OCI-M2 (cell line): ENCODE results near the gene DNTTIP2.
"Not testable (repeated sequence)": the region's sequence is repeated elsewhere in the genome, so short reads cannot be mapped to it uniquely, and the experiment has no call there.

ENCODE experiments used
- DNase-seq: peaks from one replicate; lab custom pipeline; 2025; ENCODE audit not compliant: unreplicated experiment; lab: John Stamatoyannopoulos, UW

The DNTTIP2 gene

DNA sequence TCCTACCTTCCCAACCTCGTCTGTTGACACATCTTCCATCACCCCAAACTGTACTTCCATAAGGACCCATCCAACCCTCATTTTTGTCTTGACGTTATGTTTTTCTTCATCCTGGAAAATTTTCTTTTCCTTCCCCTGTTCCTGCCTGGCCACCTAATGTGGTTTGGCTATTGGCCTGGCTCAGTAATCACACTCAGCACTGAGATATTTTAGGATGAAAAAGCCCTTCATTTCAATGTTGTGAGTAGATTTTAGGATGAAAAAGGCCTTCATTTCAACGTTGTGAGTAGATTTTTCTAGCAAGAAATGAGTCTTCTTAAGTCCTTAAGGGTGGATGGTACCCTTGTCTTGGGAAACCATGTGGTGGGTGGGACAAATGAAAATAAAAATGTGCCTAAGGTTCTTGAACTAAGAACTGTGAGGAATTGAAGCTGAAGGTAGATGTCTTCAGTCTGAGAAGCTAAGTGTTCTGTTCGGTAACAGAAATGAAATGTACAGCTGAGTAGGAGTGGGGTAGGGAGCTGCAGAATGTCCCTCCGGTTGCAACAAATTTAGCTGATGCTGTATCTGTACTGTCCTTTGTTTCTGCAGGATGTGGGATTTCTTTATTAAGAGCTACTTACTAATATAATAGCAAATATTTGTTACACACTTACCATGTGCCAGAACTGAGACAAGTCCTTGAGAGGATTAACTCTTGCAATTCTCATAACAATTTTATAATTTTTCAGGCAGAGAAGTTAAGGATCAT, 36.1 kb downstream of the DNTTIP2 start:
- DNase-seq, result no peak

DNA sequence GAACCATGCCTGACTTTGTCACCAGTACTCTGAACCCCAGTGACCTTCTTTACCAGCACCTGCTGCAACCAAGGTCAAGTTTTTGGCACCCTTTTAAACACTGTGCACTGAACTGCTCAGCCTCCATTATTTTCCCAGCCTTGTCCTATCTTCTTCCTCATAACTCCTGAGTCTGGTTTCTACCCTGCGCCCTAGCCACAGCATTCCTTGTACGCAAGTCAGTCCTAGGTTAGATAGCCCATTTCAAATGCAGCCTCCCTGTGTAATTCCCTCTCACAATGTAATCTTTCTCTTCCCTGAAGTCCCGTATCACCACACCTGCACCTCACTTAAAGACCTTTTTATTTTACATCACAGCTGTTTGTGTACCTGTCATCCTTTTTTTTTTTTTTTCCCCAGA, 37.2 kb downstream of the DNTTIP2 start:
- no peak for DNase-seq

DNA sequence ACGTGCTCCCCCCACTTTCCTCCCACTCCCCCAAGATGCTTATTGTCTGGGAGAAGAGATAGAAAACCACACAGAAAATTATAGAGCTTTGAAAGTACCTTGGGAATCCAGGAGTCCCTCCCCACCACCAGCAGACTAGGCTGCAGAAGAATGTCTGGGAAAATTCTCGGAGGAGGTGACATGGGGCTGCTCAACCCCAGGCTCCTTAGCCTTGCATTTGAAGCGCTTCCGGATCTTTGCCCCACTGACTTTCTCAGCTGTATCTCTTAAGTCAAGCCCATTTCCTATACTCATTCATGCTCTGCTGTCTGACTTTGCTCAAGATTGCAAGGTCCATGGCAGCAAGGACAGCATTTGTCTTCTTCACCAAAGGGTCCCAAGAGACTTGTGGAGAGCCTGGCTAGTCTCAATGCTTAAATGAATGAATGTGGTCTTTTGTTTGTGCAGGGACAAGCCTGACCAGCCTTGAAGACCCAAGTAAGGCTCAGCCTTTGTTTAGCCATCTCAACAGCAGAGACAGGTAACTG, 38.0 kb downstream of the DNTTIP2 start:
- DNase-seq, result no peak

DNA sequence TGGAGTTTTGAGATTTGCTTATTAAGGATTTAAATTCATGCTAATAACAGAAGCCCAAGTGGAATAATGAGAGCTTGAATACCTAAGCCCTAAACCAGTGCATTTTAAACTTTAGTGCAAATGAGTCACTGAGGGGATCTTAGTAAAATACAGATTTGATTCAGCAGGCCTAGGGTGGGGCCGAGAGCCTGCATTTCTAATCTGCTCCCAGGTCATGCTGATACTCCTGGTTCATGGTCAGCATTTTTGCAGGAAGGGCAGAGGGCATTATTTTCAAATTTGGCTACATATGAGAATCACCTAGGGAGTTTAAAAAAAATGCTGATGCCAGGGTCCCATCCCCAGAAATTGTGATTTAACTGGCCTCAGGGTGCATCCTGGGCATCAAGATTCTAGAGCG, 39.3 kb downstream of the DNTTIP2 start:
- DNase-seq, result no peak

DNA sequence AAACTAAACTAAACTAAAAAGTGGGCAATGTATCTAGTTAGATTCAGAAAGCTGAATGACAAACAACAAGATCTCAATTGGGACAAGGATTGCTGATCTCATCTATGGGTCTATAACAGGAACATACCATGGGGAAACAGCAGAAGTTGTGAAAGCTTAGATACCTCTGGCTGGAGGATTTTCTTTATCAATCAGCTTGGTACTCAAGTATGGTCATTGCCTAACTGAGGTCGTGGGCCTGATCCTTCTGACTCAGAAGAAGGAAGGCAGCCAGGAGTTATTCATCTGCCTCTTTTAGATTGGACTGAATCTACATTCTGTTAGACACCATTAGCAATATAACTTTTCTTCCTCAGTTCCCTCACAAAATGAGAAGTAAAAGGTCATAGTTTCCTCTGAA, 39.7 kb downstream of the DNTTIP2 start:
- no peak for DNase-seq

DNA sequence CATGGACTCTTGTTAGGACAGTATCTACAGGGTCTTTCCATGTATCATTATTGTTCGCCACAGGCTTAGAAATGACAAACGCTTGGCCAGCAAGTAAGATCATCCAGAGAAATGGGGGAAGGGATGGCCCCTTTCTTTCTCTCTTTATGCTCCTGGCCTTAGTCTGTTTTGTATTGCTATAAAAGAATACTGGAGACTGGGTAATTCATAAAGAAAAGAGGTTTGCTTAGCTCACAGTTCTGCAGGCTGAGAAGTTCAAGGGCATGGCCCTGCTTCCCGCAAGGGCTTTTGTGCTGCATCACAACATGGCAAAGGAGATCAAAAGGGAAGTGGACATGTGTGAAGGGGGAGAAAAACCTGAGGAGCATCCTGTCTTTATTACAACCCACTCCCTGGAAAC, 41.0 kb downstream of the DNTTIP2 start:
- no peak for DNase-seq

DNA sequence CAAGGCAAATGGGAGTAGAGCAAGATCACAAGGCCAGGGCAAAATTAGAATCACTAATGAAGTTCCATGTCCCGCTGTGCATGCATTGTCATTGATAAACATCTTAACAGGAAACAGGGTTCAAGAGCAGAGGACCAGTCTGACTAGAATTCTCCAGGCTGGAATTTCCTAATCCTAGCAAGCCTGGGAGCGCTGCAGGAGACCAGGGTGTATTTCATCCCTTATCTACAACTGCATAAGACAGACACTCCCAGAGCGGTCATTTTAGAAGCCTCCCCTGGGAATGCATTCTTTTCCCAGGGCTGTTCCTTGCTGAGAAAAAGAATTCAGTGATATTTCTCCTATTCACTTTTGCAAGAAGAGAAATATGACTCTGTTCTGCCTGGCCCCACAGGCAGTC, 45.7 kb downstream of the DNTTIP2 start:
- not testable (repeated sequence) for DNase-seq

DNA sequence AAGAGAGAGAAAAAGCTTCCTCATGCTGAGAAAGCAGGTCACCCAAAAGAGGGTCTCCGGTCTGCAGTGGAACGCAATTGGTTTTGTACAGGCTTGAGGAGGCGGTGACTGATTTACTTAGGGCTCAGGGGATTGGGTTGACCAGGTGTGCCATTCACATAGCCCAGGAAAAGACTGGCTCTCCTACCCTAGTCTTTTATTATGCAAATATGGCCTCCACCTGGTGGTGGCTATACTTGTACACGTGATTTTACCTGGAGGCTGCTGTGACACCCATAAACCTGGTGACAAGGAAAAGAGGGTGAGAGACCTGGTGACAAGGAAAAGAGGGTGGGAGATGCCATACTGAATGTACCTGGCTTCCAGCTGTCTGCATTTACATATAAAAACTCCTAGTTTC, 49.9 kb downstream of the DNTTIP2 start:
- DNase-seq, result no peak

DNA sequence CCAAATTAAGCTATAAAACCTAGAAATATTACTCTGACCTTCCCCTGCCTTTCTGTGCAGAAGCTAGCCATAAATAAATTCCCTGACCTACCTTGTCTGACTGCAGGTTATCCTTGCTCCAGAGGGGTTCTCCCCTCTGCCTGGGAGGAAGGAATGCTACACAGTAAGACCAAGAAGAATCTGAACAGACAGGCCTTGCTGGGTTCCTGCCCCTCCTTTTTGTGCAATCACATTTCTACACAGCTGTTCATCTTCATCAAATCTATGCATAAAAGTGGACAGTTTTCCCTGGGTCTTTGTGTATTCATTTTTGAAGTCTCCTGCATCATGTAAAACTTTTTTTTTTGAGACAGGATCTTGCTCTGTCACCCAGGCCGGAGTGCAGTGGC, 50.6 kb downstream of the DNTTIP2 start:
- no peak for DNase-seq

DNA sequence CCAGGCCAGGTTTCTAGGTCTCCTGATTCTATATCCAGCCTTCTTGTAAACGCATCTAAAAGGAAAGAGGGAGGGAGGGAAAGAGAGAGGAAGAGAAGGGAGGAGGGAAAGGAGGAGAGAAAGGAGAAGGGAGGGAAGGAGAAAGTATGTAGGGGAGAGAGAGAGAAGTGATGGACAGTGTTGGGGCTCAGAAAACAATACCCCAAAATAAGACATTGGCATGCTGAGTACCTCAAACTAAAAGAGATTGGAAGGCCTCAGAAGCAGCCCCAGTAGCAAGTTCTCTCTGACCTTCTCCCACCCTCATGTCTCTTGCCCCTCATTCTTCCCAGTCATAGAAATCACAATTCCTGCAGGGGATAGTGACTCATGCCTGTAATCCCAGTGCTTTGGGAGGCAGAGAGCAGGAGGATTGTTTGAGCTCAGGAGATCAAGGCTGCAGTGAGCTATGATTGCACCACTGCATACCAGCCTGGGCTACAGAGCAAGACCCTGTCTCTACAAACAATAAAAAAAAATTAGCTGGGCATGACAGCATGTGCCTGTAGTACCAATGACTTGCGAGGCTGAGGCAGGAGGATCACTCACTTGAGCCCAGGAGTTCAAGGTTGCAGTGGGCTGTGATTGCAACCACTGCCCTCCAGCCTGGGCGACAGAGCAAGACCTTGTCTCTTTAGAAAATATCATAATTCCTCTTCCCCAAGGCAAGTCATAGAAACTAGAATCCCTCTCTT, 51.2 kb downstream of the DNTTIP2 start:
- DNase-seq, result no peak

DNA sequence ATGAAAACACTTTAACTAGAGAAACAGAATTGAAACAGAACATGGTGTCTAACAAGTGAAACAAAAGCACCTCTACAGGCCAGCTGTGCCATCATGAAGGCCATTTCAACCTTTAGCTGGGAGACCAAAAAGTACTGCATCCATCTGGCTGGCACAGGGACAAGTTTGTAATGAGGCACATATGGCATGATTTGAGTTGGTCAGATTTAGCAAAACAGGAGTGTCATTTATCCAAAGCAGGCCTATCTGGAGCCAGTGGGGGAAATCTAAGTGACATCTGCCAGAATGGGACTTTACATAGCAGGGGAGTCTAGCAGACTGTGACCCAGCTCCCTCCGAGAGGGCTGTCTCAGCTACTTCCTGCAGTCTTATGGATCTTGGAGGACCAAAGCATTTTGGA, 51.9 kb downstream of the DNTTIP2 start:
- no peak for DNase-seq

DNA sequence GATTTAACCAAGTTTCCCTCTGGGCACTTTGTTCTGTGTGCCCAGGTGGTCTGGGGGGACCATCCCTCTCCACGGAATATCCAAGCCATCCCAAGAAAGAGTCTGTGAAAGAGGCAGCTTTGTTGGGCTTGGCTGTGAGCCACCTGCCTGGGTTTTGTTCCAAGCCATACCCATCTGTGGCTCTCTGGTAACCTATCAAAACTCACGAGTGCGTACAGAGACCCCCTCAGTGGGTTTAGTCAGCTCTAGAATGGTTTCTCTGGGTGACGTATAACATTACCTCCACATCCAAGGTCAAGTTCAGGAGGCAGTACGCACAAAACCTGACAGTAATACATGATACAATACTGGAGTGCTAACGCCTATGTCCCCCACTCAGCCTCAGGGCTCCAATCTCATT, 54.2 kb downstream of the DNTTIP2 start:
- DNase-seq, result no peak

DNA sequence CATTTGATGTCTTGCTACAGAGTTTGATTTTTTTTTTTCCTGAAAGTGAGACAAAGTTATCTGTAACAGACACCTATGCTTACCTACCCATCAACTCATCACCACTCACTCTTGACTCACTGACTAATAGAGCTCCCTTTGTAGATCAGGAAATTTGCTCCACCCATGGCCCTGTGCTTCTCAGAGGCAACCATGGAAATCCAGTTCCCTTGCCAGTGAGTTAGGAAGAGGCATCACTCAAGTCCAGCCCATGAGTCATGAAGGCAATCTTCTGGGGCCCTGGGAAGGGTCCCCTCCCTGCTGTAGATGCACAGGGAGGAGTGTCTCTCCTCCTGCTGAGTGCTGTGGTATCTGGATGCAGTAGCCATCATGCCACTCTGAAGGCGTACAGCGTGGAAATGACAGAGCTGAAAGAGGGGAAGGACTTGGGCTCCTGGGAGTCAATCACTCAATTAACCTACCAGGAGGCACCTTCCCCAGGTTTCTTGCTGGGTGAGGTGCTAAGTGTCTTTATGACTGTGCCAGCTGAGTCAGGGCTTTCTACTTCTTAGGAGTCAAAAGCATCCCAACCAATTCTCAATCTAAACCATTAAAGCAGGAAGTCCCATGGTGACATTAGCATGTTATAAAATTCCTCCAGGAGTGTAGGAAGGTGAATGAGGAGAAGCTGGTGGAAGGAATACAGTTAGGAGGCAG, 56.1 kb downstream of the DNTTIP2 start:
- DNase-seq, result no peak

DNA sequence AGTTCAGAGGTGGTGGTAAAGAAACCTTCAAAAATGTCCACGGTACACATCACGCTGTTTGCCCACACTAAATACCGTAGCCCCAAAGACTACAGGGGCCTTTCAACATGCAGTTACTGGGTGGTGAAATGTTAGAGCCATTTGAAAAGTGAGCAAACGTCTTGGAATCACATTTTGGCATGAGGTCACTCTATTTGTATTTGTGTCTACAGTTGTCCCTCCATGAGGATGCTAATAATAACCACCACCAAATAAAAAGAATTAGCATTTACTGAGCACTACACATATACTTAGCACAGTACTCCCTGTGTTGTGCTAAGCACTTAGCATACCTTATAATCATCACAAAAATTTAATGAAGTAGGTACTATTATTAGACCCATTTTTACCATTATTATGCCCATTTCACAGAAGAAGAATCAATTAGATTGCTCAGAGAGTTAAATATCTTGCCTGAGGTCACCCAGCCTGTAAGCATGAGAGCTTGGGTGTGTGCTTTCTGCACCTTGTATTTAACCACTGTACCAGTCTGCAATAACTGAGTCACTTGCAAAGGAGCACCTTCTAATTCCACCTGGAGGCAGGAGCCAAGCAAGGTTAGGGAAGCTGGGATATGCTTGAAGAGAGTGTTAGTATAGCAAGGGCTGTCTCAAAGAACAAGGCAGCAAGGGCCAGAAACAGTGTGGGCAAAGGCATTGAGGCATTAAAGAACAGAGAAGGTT, 57.4 kb downstream of the DNTTIP2 start:
- DNase-seq, result no peak

DNA sequence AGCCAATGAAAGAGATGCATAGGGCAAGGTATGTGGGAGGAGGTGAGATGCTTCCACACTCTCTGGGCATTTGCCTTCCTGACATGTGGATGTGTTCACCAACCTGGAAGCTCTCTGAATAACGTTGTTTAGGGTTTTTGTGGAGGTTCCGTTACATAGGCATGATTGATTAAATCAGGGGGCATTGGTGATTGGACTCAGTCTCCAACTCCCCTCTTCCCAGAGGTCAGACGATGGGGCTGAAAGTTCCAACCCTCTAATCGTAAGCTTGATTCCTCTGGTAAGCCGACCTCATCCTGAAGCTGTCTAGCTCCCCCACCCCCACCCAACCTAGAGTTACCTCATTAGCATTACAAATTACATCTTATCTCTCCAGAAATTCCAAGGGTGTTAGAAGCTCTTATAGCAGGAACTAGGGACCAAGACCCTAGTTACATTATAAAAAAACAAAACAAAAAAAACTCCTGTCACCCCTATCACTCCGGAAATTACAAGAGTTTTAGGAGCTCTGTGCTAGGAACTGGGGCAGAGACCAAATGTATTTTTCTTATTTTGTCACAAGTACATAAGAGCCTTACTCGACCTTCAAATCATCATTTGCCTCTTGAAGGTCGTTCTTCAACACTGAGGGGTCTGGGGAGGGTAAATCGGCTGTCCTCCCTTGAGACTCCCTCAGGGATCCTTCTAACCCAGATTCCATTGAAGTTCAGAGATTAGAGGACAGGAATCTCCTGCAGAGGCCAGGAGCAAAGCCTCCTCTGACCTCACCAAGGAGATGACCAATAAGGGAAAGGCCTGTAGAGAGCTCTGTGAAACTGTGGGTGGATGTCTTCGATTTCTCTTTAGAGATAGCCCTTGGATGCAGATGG, 58.2 kb downstream of the DNTTIP2 start:
- DNase-seq, result no peak

DNA sequence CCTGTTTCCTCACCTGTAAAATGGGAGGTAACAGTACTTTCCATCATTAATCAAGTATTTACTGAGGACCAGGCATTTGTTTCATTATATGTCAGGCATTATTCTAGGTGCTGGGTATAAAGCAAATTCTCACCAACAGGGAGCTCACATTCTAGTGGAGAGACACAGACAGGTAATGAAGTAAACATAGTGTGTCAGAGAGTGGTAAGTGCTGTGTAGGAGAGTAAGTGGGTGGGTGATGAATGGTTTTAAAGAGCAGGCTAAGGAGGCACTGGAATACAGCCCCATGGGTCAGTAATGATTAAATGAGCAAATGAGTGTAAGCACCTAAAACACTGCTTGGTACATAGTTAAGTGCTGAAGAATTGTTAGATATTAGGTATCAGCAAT, 60.4 kb downstream of the DNTTIP2 start:
- no peak for DNase-seq

DNA sequence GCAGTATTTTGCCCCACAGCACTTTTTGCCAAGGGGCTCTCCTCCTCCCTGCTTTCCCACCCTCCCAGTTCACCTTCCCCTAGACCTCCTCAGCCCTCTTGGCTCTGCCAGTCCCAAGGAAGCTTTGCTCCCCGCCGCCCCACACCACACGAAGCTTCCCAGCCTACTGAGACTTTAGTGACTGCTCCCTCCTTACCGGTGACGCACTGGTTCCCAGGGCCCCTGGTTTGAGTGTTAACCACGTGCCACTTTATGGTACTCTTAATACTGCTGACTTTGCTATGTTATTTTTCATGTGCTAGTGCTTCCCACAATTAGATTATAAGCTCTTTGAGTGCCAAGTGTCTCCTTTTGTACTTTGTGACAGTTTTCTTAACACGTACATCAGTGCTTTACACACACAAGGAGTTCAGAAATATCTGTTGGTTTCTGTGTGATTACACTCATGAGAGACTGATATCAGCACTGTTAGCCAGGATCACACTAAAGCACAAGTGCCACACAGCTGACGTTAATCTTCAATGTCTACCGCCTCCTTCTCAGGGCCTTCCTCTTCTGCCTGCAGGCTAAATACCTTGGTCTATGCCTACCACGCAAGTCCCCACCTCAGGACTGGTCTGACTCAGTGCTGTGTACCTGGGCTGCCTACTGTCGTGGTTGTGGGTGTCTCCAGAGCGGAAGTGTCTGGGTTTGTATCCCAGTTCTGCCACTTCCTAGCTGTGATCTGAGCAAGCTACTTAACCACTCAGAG, 61.0 kb downstream of the DNTTIP2 start:
- no peak for DNase-seq

DNA sequence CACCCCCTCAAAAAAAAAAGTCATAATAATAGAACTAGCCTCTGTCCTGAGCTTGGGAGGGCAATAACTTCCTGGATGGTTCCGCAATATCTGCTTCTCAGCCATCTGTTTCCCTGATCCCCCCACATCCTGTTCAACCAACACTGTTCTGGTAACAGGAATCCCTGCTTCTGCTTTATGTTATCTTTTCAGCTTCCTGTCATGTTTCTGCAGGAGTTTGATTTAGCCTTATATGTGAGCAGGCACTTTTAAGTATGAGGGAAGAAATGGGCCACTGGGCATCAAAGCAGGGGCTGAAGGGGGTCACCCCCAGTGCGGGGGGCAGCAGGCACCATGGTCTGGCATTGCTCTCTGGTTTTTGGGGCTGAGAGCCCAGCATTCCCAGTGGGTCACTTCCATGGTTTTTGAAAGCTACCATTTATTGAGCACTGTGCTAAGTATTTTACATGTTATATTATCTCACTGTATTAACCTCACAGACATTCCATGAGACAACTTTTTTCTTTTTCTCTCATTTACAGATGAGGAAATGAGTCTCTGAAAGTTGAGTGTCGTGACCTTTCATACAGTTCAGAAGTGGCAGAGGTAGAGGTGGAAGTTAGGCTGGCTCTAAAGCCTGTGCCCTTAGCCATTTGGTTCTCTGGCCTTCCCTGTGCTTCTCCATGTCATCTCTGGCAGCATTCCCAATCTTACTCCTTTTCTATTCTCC, 61.9 kb downstream of the DNTTIP2 start:
- peak; percentile 24 for DNase-seq
